Astrocyte (in vitro differentiated cells and primary cell): ENCODE data around the gene OXSR1.

Source experiments
- EZH2 ChIP-seq: IDR thresholded peaks from 2 replicates; pipeline ENCODE4 v1.6.1; 2012; ENCODE audit warnings: mild to moderate bottlenecking, low read length, inconsistent platforms; ENCODE audit not compliant: insufficient read depth
- TF ChIP-seq, protein P1 (sequence below): IDR thresholded peaks from 2 replicates; pipeline ENCODE4 v1.5.1; 2011; ENCODE audit warnings: low read depth, mild to moderate bottlenecking, inconsistent platforms, low read length, moderate library complexity; ENCODE audit not compliant: insufficient read depth

DNA sequence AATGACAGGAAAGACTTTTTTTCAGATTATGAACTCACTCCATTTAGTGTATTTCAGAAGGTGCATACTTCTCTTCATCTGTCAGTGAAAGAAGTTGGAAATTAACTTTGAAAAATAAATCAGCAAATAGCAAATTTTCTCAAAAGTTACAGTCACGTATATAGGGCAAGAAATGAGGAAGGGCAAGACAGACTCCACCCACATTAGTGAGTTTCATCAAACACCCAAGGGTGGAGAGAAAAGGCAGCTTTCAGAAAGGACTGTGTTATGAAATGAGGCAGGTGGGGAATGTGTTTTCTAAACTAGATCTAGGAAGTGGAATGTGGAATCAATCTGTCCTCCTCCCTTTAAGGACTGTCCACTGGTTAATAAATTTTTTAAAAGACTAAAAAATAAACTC is 103.2 kb downstream of the OXSR1 start:
- TF ChIP-seq, protein P1, sequence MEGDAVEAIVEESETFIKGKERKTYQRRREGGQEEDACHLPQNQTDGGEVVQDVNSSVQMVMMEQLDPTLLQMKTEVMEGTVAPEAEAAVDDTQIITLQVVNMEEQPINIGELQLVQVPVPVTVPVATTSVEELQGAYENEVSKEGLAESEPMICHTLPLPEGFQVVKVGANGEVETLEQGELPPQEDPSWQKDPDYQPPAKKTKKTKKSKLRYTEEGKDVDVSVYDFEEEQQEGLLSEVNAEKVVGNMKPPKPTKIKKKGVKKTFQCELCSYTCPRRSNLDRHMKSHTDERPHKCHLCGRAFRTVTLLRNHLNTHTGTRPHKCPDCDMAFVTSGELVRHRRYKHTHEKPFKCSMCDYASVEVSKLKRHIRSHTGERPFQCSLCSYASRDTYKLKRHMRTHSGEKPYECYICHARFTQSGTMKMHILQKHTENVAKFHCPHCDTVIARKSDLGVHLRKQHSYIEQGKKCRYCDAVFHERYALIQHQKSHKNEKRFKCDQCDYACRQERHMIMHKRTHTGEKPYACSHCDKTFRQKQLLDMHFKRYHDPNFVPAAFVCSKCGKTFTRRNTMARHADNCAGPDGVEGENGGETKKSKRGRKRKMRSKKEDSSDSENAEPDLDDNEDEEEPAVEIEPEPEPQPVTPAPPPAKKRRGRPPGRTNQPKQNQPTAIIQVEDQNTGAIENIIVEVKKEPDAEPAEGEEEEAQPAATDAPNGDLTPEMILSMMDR, result no peak
- TF ChIP-seq EZH2, result no peak
